Fibroblast of skin of scalp (primary cell): Measurements from ENCODE around the gene ESF1.

Source experiments
- DNase-seq: peaks from one replicate; pipeline ENCODE4 v3.0.0-alpha.2; 2013

The ESF1 gene

DNA sequence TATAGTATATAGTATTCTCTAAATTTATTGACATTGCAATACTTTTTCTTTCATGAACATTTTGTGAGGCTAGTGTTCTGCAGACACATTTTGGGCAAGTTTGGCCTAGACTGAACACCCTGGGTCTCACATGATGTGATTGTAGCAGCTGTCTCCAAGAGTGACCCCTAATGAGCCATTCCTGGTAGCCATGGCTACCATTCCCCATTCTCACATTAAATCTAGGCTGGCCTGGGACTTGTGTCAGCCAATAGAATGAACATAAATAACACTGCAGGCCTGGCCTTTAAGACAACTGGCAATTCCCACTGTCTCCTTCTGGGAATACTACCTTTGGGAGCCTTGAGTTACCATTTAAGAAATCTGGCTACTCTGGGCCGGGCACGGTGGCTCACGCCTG is 108.0 kb downstream of the ESF1 start:
- DNase-seq: no peak

DNA sequence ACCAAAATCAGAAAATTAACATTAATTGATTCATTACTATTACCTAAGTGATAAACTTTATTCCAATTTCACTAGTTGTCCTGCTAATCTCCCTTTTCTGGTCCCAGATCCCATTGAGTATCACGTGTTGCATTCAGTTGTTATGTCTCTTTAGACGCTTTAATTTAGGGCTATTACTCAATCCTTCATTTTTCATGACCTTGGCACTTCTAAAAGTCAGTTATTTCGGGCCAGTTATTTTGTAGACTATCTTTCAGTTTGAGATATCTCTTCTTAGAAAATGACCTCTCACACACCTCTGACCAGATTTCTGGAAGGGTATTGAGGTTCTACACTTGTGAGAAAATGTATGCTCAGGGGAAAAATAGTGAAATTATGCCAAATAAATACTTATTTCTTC is 112.0 kb downstream of the ESF1 start:
- no peak for DNase-seq

DNA sequence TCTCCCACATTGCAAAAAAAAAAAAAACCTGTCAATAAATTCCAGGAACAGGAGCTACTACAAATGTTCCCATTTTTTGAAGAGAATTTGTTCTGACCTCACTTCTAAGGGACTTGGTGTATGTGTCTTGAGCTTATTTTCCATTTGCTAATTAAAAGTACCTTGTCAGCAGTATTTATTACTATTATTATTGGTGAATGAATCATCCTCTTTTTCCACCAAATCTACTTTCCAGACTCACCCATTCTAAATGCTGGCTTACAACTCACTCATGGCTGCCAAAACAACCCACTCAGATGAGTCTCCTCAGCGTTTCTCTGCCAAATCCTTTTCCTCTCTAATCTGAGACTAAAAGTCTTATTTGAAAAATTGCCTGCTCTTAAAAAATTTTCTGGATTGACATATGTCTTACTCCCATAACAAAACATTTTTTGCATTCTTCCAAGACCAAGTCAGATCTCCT is 112.8 kb downstream of the ESF1 start:
- DNase-seq: peak; percentile 55

- no peak for DNase-seq
Measured at GRCh38 chr20:13671512-13671911, 113.2 kb downstream of the ESF1 start.

GRCh38 chr20:13670160-13670559 is 114.6 kb downstream of the ESF1 start:
- DNase-seq: no peak

GRCh38 chr20:13665709-13666395 is 118.9 kb downstream of the ESF1 start:
- no peak for DNase-seq
